GM12872 (cell line): ENCODE results near the gene CHMP2A.

Experiments
- TF ChIP-seq, protein P1 (sequence below): IDR thresholded peaks from 3 replicates; pipeline ENCODE4 v1.5.1; 2011; ENCODE audit warnings: low read depth, mild to moderate bottlenecking, low read length, moderate library complexity; ENCODE audit not compliant: insufficient read depth

The CHMP2A gene

DNA sequence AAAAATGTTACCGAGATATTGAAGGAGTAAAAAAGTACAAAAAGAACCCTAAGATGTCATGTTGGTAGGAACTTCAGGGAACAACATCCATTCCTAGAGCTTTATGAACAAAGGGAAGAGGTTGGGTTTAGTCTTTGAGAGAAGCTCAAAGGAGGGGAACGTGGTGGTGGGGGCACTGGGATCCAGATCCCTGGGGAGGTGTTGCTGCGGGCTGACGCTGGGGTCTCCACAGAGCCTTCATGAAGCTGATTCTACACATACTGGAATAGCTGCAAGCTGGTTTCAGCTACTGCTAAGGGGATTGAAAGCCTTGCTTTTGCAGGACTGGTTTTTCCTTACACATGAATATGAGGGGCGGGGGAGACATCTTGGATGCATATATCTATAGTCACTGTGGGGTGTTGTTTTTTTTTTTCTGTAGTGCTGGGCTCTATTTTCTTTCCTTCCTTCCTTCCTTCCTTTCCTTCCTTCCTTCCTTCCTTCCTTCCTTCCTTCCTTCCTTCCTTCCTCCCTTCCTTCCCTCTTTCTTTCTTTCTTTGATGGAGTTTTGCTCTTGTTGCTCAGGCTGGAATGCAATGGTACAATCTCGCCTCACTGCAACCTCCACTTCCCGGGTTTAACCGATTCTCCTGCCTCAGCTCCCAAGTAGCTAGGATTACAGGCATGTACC, 24.7 kb upstream of the CHMP2A start:
- TF ChIP-seq, protein P1, sequence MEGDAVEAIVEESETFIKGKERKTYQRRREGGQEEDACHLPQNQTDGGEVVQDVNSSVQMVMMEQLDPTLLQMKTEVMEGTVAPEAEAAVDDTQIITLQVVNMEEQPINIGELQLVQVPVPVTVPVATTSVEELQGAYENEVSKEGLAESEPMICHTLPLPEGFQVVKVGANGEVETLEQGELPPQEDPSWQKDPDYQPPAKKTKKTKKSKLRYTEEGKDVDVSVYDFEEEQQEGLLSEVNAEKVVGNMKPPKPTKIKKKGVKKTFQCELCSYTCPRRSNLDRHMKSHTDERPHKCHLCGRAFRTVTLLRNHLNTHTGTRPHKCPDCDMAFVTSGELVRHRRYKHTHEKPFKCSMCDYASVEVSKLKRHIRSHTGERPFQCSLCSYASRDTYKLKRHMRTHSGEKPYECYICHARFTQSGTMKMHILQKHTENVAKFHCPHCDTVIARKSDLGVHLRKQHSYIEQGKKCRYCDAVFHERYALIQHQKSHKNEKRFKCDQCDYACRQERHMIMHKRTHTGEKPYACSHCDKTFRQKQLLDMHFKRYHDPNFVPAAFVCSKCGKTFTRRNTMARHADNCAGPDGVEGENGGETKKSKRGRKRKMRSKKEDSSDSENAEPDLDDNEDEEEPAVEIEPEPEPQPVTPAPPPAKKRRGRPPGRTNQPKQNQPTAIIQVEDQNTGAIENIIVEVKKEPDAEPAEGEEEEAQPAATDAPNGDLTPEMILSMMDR = no peak

DNA sequence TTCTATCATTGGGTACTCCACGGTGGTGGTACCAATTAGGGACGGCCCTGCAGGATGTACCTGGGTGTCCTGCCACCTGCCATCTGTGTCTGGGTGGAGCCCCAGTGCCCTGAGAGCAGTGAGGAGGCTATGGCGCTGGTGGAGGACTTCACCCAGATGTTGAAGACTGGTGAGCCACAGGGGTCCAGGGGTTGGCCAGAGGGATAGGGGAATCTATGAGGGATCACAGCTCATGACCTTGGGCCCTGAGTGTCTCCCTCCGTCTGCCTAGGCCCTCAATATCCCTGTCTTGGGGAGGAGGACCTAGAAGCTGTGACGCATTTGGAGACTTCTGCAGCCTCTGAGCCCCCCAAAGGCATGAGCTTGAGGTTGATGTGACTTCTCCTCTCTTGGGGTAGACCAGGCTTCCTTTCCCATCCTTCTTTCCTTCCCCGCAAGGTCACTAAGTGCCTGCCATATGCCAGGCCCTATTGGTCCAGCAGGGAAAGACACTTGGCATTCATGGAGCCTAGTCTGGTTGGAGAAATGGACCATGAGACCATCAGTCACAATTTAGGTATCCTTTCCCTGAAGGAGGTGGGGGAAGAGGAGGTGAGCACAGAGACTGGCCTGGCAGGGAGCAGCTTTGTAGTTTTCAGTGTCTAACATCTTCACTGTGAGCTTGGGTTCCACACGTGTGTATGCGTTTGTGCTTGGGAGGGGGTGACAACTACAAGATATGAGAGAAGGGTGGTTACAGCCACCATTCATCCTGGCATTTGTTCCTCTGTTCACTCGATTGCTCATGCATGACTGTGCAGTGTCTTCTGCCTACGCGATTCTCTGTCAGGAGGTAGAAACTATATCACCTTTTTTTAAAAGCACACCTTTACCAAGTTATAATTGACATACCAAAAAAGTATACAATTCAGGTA, 23.4 kb upstream of the CHMP2A start:
- TF ChIP-seq, protein P1 = no peak

DNA sequence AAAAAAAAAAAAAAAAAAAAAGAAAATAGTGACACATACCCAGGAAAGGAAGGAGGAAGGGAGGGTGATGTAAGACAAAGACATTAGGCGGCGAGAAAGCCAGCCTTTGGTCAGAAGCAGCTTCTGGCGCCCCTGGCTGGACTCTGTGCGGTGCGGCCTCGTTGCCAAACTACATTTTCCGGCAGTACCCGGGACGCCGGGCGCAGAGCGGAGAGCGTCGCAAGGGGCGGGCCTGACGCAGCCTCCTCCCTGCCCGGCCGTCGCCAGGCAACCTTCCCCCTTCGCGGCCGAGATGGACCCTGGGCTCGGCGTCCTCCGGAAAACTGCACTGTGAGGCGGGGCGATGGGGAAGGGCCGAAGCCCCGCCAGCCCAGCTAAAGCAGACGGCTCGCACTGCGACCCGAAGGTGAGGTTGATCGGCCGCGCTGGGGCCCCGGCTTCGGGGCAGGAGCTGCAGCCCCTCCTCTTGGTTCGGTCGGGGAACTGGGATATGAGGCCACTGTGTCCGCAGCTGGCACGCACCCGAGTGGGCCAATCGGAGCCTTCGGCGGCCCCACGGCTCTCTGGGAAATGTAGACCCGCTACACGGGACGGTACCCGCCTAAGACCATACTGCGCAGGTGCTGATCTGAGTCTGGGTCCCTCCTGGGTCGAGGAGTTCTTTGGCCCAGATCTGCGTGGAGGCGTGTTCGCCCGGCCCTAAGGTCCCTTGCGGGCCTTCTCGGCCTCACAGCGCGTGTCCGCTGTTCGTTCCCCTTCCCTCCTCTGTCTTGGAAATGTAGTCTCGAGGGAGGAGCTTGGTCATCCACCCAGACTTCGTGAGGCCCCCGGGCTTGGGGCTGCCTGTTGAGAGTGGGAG, 20.5 kb upstream of the CHMP2A start:
- TF ChIP-seq, protein P1 = peak; percentile 1; the same call in 1 of the 3 replicates

DNA sequence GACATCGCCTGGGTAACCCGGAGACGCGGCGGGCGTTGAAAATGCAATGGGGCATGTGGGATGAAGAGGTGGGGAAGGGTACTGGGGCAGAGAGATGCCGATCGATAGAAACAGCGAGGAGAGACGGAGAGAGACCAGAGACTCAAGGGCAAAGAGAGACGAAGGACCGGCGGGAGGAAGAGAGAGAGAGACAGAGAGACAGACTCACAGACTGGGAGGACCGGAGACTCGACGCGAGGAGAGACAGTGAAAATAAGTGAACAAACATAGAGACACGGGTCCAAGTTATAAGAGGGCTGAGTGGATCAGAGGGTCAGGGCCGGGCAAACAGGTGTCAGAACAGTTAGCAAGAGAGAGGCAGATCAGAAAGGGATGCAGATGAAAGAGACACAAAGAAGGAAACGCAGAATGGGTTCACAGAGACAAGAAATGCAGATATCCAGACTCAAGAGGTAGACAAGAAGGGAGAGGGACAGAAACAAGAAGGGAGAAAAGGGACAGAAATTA, 18.8 kb upstream of the CHMP2A start:
- TF ChIP-seq, protein P1 = no peak

DNA sequence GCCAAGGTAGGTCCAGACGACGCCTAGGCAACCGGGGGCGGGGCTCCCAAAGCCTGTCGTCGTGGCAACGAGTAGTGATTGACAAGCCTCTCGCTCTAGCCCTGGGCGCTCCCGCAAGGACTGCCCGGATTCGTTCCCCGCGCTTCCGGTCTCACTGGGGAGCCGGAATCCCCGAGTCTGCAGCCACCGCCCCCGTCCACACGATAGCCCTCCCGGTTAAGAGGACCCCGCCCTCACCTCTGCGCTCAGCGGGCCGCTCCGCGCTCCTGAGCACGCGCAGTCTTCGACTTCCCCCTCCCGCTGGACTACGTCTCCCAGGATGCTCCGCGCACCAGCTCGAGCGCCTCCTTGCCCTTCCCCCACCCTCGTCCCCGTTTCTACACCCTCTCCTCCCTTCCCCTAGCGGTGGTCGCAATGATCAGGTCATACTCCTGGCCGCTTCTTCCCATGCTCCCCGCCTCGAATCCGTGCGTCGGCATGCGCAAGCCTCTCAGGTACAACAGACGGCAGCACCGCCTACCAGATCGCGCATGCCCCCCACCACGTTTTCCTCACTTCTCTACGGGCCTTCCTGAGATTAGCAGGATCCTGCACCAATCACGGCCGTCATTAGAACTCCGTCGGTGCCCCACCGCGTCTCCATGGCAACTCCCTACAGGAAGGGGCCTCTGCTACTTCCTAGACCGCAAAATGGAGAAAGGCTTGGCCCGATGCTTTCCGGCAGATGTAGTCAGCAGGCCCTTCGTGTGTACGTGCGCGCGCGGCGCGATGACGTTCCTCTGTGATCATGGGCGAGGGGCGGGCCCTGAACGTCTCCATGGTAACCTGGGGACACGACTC, 18.1 kb upstream of the CHMP2A start, which contains the start of gene MZF1:
TSS of gene MZF1 (minus strand) at position 518 of the 840 bp plus-strand sequence. CDS start 1,946 bp downstream, outside the sequence.
- TF ChIP-seq, protein P1 = peak; percentile 13; the same call in 1 of the 3 replicates

DNA sequence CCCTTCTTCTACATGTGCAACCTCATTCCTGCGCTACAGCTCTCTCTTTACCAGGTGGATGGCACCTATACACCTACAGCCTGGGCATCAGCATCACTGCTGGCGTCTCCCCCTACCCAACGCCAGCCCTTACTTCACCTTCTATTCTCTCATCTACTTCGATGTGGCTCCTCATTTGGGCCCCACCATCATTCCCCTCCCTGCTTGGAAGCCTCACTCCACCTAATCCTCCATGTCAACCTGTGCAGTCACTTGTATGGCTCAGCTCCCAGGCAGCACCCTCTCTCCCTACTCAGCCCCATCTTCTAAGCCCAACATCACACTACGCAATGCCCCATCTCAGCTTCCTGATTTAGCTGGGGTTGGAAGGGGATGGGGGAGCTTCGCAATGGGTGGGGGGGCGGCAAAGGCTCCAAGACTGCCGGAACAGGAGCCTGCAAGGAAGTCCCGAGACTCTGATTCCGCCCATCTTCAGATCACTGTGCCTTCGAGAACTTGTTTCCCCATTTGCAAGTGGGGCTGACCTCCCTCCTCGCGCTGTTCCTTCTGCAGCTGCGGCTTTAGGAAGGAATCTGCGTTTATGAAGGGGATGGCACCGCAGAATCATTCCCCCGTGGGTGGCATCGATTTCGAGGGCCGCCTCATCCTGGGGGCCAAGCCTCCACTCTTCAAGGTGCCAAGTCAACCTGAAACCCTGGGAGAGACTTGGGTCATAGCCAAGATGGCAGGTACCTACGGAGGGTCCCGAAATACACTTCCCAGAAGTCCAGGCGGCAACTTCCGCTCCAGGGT, 17.3 kb upstream of the CHMP2A start:
- TF ChIP-seq, protein P1 = no peak
